MM.1S (cell line): ENCODE data around the gene BMP8B.
"Not testable (repeated sequence)": the region's sequence is repeated elsewhere in the genome, so short reads cannot be mapped to it uniquely, and the experiment has no call there.

Experiments
- DNase-seq: peaks from one replicate; pipeline ENCODE4 v3.0.0-alpha.2; 2015
- H2AFZ ChIP-seq: fragments of 300-600 bp; sonication (generic); 2 replicates; pipeline ENCODE4 v1.6.0; 2016; ENCODE audit warnings: antibody characterized with exemption, low read length
- H3F3A ChIP-seq: fragments of 300-600 bp; sonication (generic); 2 replicates; pipeline ENCODE4 v1.6.1; 2016; ENCODE audit warnings: mild to moderate bottlenecking, antibody characterized with exemption, low read length, moderate library complexity, mixed read lengths; ENCODE audit not compliant: insufficient read depth
- H3K27ac ChIP-seq: fragments of 300-600 bp; sonication (generic); 2 replicates; pipeline ENCODE4 v1.5.1; 2016; ENCODE audit warnings: mild to moderate bottlenecking, low read length
- H3K27me3 ChIP-seq: fragments of 300-600 bp; sonication (generic); replicated peaks from 2 replicates; pipeline ENCODE4 v1.6.0; 2016; ENCODE audit warnings: low read length; ENCODE audit not compliant: insufficient read depth
- H3K36me3 ChIP-seq: fragments of 300-600 bp; sonication (generic); replicated peaks from 2 replicates; pipeline ENCODE4 v1.6.1; 2016; ENCODE audit warnings: mild to moderate bottlenecking, low read length, mixed read lengths; ENCODE audit not compliant: insufficient read depth
- H3K4me1 ChIP-seq: fragments of 300-600 bp; sonication (generic); 2 replicates; pipeline ENCODE4 v1.6.1; 2016; ENCODE audit warnings: low read length, mixed read lengths
- H3K4me2 ChIP-seq: fragments of 300-600 bp; sonication (generic); 2 replicates; pipeline ENCODE4 v1.6.0; 2016; ENCODE audit warnings: low read depth, low read length
- H3K4me3 ChIP-seq: fragments of 300-600 bp; sonication (generic); 2 replicates; pipeline ENCODE4 v1.5.1; 2016; ENCODE audit warnings: low read length, mixed read lengths
- H3K79me2 ChIP-seq: fragments of 300-600 bp; sonication (generic); 2 replicates; pipeline ENCODE4 v1.6.1; 2016; ENCODE audit warnings: mixed run types, low read length, mixed read lengths
- H3K9ac ChIP-seq: fragments of 300-600 bp; sonication (generic); 2 replicates; pipeline ENCODE4 v1.6.1; 2016; ENCODE audit warnings: low read length, mixed read lengths
- H3K9me2 ChIP-seq: fragments of 300-600 bp; sonication (generic); replicated peaks from 2 replicates; pipeline ENCODE4 v1.6.1; 2016; ENCODE audit warnings: mild to moderate bottlenecking, low read length, mixed read lengths; ENCODE audit not compliant: insufficient read depth
- H3K9me3 ChIP-seq: fragments of 300-600 bp; sonication (generic); replicated peaks from 2 replicates; pipeline ENCODE4 v1.6.1; 2016; ENCODE audit warnings: mild to moderate bottlenecking, low read length, mixed read lengths; ENCODE audit not compliant: insufficient read depth
- H4K20me1 ChIP-seq: fragments of 300-600 bp; sonication (generic); 2 replicates; pipeline ENCODE4 v1.6.1; 2016; ENCODE audit warnings: mild to moderate bottlenecking, low read length, moderate library complexity, mixed read lengths; ENCODE audit not compliant: insufficient read depth
- EZH2 ChIP-seq: fragments of 300-600 bp; sonication (generic); optimal IDR thresholded peaks from 2 replicates; pipeline ENCODE3; 2017; ENCODE audit warnings: low read depth, mild to moderate bottlenecking, antibody characterized with exemption, low read length, mixed read lengths
- EZH2phosphoT487 ChIP-seq: fragments of 300-600 bp; sonication (generic); IDR thresholded peaks from 2 replicates; pipeline ENCODE4 v1.6.1; 2018; ENCODE audit warnings: antibody characterized with exemption, low read length
- TF ChIP-seq, protein P1 (sequence below): fragments of 300-600 bp; sonication (generic); IDR thresholded peaks from 2 replicates; pipeline ENCODE4 v1.5.1; 2016; ENCODE audit warnings: antibody characterized with exemption, low read length, mixed read lengths

BMP8B gene

DNA sequence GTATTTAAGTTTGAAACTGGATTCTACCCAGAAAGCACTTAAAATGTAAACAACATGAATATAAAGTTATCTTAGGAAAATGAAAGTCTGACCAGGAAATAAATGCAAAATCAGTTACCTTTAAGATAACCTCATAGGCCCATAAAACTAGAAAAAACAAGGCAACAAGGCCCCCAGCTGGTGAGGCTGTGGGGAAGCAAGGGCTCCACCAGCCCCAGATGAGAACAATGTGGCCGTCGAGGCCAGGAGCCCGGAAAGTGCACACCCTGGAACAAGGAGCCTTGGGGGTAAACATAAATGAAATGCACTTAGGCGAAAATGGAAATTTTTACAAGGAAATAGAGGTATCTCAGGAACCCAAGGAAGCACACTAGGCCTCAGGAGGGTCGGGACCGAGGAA is 37.9 kb upstream of the BMP8B start:
- TF ChIP-seq, protein P1, sequence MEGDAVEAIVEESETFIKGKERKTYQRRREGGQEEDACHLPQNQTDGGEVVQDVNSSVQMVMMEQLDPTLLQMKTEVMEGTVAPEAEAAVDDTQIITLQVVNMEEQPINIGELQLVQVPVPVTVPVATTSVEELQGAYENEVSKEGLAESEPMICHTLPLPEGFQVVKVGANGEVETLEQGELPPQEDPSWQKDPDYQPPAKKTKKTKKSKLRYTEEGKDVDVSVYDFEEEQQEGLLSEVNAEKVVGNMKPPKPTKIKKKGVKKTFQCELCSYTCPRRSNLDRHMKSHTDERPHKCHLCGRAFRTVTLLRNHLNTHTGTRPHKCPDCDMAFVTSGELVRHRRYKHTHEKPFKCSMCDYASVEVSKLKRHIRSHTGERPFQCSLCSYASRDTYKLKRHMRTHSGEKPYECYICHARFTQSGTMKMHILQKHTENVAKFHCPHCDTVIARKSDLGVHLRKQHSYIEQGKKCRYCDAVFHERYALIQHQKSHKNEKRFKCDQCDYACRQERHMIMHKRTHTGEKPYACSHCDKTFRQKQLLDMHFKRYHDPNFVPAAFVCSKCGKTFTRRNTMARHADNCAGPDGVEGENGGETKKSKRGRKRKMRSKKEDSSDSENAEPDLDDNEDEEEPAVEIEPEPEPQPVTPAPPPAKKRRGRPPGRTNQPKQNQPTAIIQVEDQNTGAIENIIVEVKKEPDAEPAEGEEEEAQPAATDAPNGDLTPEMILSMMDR = no peak

DNA sequence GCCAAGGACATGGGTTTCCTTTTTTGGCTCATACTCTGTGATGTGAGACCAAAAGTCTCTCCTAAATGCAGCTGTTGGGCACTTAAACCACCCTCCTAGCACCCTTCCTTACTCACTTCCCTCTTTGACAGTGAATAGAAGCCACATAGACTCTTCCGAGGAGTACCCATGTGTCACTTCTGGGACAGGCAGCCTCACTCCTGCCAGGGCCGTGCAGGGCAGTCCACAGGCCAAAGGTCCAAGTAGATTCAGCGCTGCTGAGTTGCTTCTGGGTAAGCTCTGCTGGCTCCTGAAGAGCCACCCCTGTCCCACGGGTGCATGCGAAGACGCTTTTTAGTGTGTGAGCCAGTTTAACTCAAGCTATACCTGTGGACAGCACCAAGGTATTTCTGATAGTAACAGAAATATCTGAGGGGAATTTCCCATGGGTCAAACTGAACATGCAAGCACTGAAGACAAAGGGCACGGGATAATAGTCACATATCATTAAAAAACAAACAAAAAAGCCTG is 36.8 kb upstream of the BMP8B start:
- Histone ChIP-seq H3K27me3 (no peaks in the 10 kb centered on the region), H3K9me2 (no peaks in the 10 kb centered on the region), H2AFZ (peak overlapping the region; percentile 72), H3K79me2 (no peaks in the 10 kb centered on the region), H3K27ac (peak overlapping the region; percentile 76), H3K9ac (peak overlapping the region; percentile 24; the same call in 1 of the 2 replicates), H4K20me1 (no peaks in the 10 kb centered on the region), H3K36me3 (no peaks in the 10 kb centered on the region), H3K4me3 (no peak overlapping the region), H3K4me1 (peaks cover 28% of the 10 kb centered on the region), H3K9me3 (no peaks in the 10 kb centered on the region), H3F3A (peaks cover 12% of the 10 kb centered on the region), H3K4me2 (peak overlapping the region; percentile 51)
- peak; percentile 63 for DNase-seq
- no peak for TF ChIP-seq EZH2phosphoT487
- TF ChIP-seq EZH2 = no peak
- TF ChIP-seq, protein P1 = no peak

More for the DNA sequence above, 37.9 kb upstream of the BMP8B start:
- Histone ChIP-seq H3K9ac (no peak overlapping the region), H3F3A (peaks cover 12% of the 10 kb centered on the region), H2AFZ (no peak overlapping the region), H3K27ac (no peak overlapping the region), H3K4me1 (peaks cover 28% of the 10 kb centered on the region), H4K20me1 (no peaks in the 10 kb centered on the region), H3K4me3 (no peak overlapping the region), H3K9me2 (no peaks in the 10 kb centered on the region), H3K9me3 (no peaks in the 10 kb centered on the region), H3K79me2 (no peaks in the 10 kb centered on the region), H3K27me3 (no peaks in the 10 kb centered on the region), H3K36me3 (no peaks in the 10 kb centered on the region), H3K4me2 (no peak overlapping the region)
- DNase-seq = peak; percentile 21

- H3K27me3 ChIP-seq, H3K36me3 ChIP-seq, H3K4me3 ChIP-seq, H3K9me3 ChIP-seq, H3K9me2 ChIP-seq, H3K4me2 ChIP-seq, H3K79me2 ChIP-seq, H4K20me1 ChIP-seq, H3K27ac ChIP-seq, H2AFZ ChIP-seq, DNase-seq, H3K9ac ChIP-seq: not testable (repeated sequence)
- H3F3A ChIP-seq = peaks cover 12% of the 10 kb centered on the region
- peaks cover 28% of the 10 kb centered on the region for H3K4me1 ChIP-seq
Observed at GRCh38 chr1:39823450-39823849, 34.8 kb upstream of the BMP8B start.

DNA sequence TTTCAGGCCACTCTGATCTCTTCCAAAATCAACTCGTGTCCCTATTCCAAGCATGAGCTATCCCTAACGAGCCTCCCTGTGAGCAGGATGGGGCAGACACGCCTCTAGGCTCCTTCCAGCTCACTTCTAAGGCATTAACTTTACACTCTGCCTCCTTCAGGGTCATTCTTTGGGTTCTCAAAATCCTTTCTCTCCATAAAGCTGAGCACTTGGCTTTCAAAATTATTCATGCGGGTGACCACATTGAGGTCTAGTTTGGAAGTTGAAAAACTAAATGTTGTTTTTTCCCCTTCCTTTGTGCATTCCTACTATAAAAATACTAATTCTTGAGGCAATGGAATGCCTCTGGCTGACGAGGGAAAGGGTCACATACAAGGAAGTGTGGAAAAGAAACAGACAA is 33.5 kb upstream of the BMP8B start:
- no peak overlapping the region for H3K27ac ChIP-seq
- H3K4me3 ChIP-seq = no peak overlapping the region
- H3K4me1 ChIP-seq = peaks cover 35% of the 10 kb centered on the region
- TF ChIP-seq EZH2 (no peak), EZH2phosphoT487 (no peak)
- TF ChIP-seq, protein P1 = no peak
- no peaks in the 10 kb centered on the region for H4K20me1 ChIP-seq
- H3K9ac ChIP-seq = no peak overlapping the region
- H3K9me2 ChIP-seq = no peaks in the 10 kb centered on the region
- no peaks in the 10 kb centered on the region for H3K27me3 ChIP-seq
- H3K36me3 ChIP-seq = no peaks in the 10 kb centered on the region
- DNase-seq = no peak
- H3K79me2 ChIP-seq = no peaks in the 10 kb centered on the region
- no peaks in the 10 kb centered on the region for H3K9me3 ChIP-seq
- peaks cover 17% of the 10 kb centered on the region for H3F3A ChIP-seq
- no peak overlapping the region for H2AFZ ChIP-seq
- H3K4me2 ChIP-seq = no peak overlapping the region
